NCI-H2081 (cell line): Measurements from ENCODE around the gene RPLP2.
A peak's percentile ranks its signal among the peaks of the same experiment; 100 is the strongest.

Experiments
- DNase-seq, 2 experiments: peaks; one replicate each; lab custom pipeline; 2025; lab: John Stamatoyannopoulos, UW

Gene RPLP2

GRCh38 chr11:791658-792534 lies 17.9 kb upstream of the RPLP2 start:
- no peak for DNase-seq

GRCh38 chr11:792535-792821 lies 17.3 kb upstream of the RPLP2 start:
- no peak for DNase-seq

- DNase-seq: no peak
Measured at GRCh38 chr11:792873-793272, 16.9 kb upstream of the RPLP2 start.

- no peak for DNase-seq
Measured at GRCh38 chr11:793556-793955, 16.2 kb upstream of the RPLP2 start.

- no peak for DNase-seq
Measured at GRCh38 chr11:794013-794765, 15.6 kb upstream of the RPLP2 start.

- no peak for DNase-seq
Measured at GRCh38 chr11:794766-795633, 14.8 kb upstream of the RPLP2 start.

GRCh38 chr11:795634-796564 lies 13.9 kb upstream of the RPLP2 start:
- peak in 1 of 2 experiments; percentile 19 for DNase-seq

- no peak for DNase-seq
Measured at GRCh38 chr11:796565-797295, 13.0 kb upstream of the RPLP2 start.

GRCh38 chr11:797296-798092 lies 12.3 kb upstream of the RPLP2 start:
- peak; percentile 90 to 91 for DNase-seq

- peak; percentile 69 to 73 for DNase-seq
Measured at GRCh38 chr11:798093-798713, 11.6 kb upstream of the RPLP2 start, which contains the start of gene SLC25A22. TSS of gene SLC25A22 (minus strand) at chr11:798281. CDS start at chr11:795006, 3,275 bp downstream.

- no peak for DNase-seq
Measured at GRCh38 chr11:799641-800316, 10.0 kb upstream of the RPLP2 start.

GRCh38 chr11:800473-800872 lies 9.3 kb upstream of the RPLP2 start:
- no peak for DNase-seq

GRCh38 chr11:801097-801780 lies 8.5 kb upstream of the RPLP2 start:
- DNase-seq: no peak

GRCh38 chr11:802018-802617 lies 7.6 kb upstream of the RPLP2 start:
- DNase-seq: no peak

GRCh38 chr11:802693-803466 lies 6.9 kb upstream of the RPLP2 start:
- no peak for DNase-seq

- no peak for DNase-seq
Measured at GRCh38 chr11:803467-803742, 6.4 kb upstream of the RPLP2 start.
